M059J (cell line): ENCODE data around the gene ACAA1. TPM values are rescaled to one million over a fixed set of nuclear protein-coding genes. Genes with fewer than 3 reads are reported as not detected.
"Not testable (repeated sequence)": the region's sequence is repeated elsewhere in the genome, so short reads cannot be mapped to it uniquely, and the experiment has no call there.

Experiments used
- DNase-seq: peaks from one replicate; pipeline ENCODE4 v3.0.0-alpha.2; 2012; ENCODE audit warnings: low read depth
- total RNA-seq: library from RNA; depleted of rRNA; stranded (reverse); fragments of >200 nt; shearing (Covaris generic); gene quantifications from 2 replicates; pipeline ENCODE4 v1.2.3, GENCODE V29; 2014; rRNA removed

The ACAA1 gene
- total RNA-seq, 1 experiment from 2014 or later = 13.2 TPM

DNA sequence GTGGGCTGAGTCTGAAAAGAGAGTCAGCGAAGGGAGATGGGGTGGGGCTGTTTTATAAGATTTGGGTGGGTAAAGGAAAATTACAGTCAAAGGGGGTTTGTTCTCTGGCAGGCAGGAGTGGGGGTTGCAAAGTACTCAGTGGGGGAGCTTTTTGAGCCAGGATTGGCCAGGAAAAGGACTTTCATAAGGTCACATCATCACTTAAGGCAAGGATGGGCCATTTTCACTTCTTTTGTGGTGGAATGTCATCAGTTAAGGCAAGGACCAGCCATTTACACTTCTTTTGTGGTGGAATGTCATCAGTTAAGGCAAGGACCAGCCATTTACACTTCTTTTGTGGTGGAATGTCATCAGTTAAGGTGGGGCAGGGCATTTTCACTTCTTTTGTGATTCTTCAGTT, 53.7 kb downstream of the ACAA1 start:
- not testable (repeated sequence) for DNase-seq

GRCh38 chr3:38082296-38082695, 54.6 kb downstream of the ACAA1 start:
- not testable (repeated sequence) for DNase-seq

- not testable (repeated sequence) for DNase-seq
Measured at GRCh38 chr3:38077073-38077472, 59.9 kb downstream of the ACAA1 start.

Other genes starting within 250 kb of the ACAA1 start
- gene VILL, start 146.3 kb downstream of the ACAA1 start, total RNA-seq = 0.05 TPM in 1 of 2 replicates, not detected in the other
- 0.39 and 2.4 TPM in 2 replicates for gene PLCD1, start 107.5 kb downstream of the ACAA1 start, total RNA-seq
- gene DLEC1, start 97.9 kb downstream of the ACAA1 start, total RNA-seq = 0.02 TPM in 1 of 2 replicates, not detected in the other
- 12.9 and 14.1 TPM in 2 replicates for gene MYD88, start 1.5 kb upstream of the ACAA1 start, total RNA-seq
- 28.2 and 47.4 TPM in 2 replicates for gene OXSR1, start 28.4 kb upstream of the ACAA1 start, total RNA-seq
- gene SLC22A13, start 128.7 kb upstream of the ACAA1 start, total RNA-seq = not detected in 2 replicates
- not detected in 2 replicates for gene SLC22A14, start 145.2 kb upstream of the ACAA1 start, total RNA-seq
- 1.7 and 2.2 TPM in 2 replicates for gene XYLB, start 209.7 kb upstream of the ACAA1 start, total RNA-seq